IPS DF 19.7 (cell line): ENCODE data around the gene ANKRD6.
"Not testable (repeated sequence)": the region's sequence is repeated elsewhere in the genome, so short reads cannot be mapped to it uniquely, and the experiment has no call there.

Source experiments
- DNase-seq: peaks from one replicate; pipeline ENCODE4 v3.0.0-alpha.2; 2013; ENCODE audit warnings: low read depth, low spot score

Gene ANKRD6

GRCh38 chr6:89432875-89433251 is at the start of gene ANKRD6:
ANKRD6 (plus strand) TSS chr6:89433152; CDS start chr6:89566977, 133,825 bp downstream.
- no peak for DNase-seq

GRCh38 chr6:89385156-89385667 is 47.7 kb upstream of the ANKRD6 start:
- DNase-seq, result no peak

- DNase-seq, result no peak
Observed at GRCh38 chr6:89385846-89386245, 47.1 kb upstream of the ANKRD6 start.

- DNase-seq, result no peak
Observed at GRCh38 chr6:89386917-89387491, 45.9 kb upstream of the ANKRD6 start.

GRCh38 chr6:89387516-89388201 is 45.3 kb upstream of the ANKRD6 start:
- DNase-seq, result no peak

GRCh38 chr6:89388846-89389245 is 44.1 kb upstream of the ANKRD6 start:
- no peak for DNase-seq

- no peak for DNase-seq
Observed at GRCh38 chr6:89392823-89393222, 40.1 kb upstream of the ANKRD6 start.

- DNase-seq, result no peak
Observed at GRCh38 chr6:89393659-89394058, 39.3 kb upstream of the ANKRD6 start.

- DNase-seq, result not testable (repeated sequence)
Observed at GRCh38 chr6:89397884-89398283, 35.1 kb upstream of the ANKRD6 start.

GRCh38 chr6:89398762-89399525 is 34.0 kb upstream of the ANKRD6 start:
- DNase-seq, result no peak

GRCh38 chr6:89400050-89400449 is 32.9 kb upstream of the ANKRD6 start:
- no peak for DNase-seq

GRCh38 chr6:89400912-89401399 is 32.0 kb upstream of the ANKRD6 start:
- no peak for DNase-seq

- no peak for DNase-seq
Observed at GRCh38 chr6:89402776-89403175, 30.2 kb upstream of the ANKRD6 start.

GRCh38 chr6:89404512-89404911 is 28.4 kb upstream of the ANKRD6 start:
- DNase-seq, result no peak

GRCh38 chr6:89406141-89406540 is 26.8 kb upstream of the ANKRD6 start:
- no peak for DNase-seq

- DNase-seq, result no peak
Observed at GRCh38 chr6:89409461-89410035, 23.4 kb upstream of the ANKRD6 start.

- no peak for DNase-seq
Observed at GRCh38 chr6:89410231-89410761, 22.7 kb upstream of the ANKRD6 start.

- no peak for DNase-seq
Observed at GRCh38 chr6:89410788-89411144, 22.2 kb upstream of the ANKRD6 start.

- DNase-seq, result no peak
Observed at GRCh38 chr6:89411145-89412070, 21.5 kb upstream of the ANKRD6 start.

GRCh38 chr6:89412071-89413005 is 20.6 kb upstream of the ANKRD6 start, which contains the start of gene RRAGD:
RRAGD (minus strand) TSS chr6:89412273; CDS start chr6:89411993, 280 bp downstream.
- DNase-seq, result no peak
